Measurements from ENCODE around the gene MS4A1.

Gene MS4A1

GRCh38 chr11:60504219-60504905 lies 48.7 kb downstream of the MS4A1 start:
- TF ChIP-seq CTCF (IDR thresholded peaks at IDR 0.05): no peak

- no peak for TF ChIP-seq CTCF (IDR thresholded peaks at IDR 0.05)
These were observed 55.7 kb downstream of the MS4A1 start for GRCh38 chr11:60511393-60511792.

- TF ChIP-seq CTCF (IDR thresholded peaks at IDR 0.05): no peak
These were observed 57.1 kb downstream of the MS4A1 start for GRCh38 chr11:60512651-60513225.

- TF ChIP-seq CTCF (IDR thresholded peaks at IDR 0.05): no peak
These were observed 58.1 kb downstream of the MS4A1 start for GRCh38 chr11:60513496-60514460.

- no peak for TF ChIP-seq CTCF (IDR thresholded peaks at IDR 0.05)
These were observed 59.7 kb downstream of the MS4A1 start, which contains the start of gene MS4A13 for GRCh38 chr11:60515144-60515855. Gene MS4A13, plus strand, starts transcription at chr11:60515392. Its CDS starts 2,692 bp downstream, at chr11:60518084.

Measured in LNCAP (cell line).